SHP77 (cell line): Measurements from ENCODE around the gene UCP3.

Source experiments
- DNase-seq, 2 experiments: peaks; one replicate each; lab custom pipeline; 2025; lab: John Stamatoyannopoulos, UW

Gene UCP3, protein sequence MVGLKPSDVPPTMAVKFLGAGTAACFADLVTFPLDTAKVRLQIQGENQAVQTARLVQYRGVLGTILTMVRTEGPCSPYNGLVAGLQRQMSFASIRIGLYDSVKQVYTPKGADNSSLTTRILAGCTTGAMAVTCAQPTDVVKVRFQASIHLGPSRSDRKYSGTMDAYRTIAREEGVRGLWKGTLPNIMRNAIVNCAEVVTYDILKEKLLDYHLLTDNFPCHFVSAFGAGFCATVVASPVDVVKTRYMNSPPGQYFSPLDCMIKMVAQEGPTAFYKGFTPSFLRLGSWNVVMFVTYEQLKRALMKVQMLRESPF

GRCh38 chr11:74008373-74009229, at the start of gene UCP3:
UCP3 (minus strand) TSS chr11:74009085; CDS start chr11:74007042, 2,043 bp downstream.
- DNase-seq = no peak

DNA sequence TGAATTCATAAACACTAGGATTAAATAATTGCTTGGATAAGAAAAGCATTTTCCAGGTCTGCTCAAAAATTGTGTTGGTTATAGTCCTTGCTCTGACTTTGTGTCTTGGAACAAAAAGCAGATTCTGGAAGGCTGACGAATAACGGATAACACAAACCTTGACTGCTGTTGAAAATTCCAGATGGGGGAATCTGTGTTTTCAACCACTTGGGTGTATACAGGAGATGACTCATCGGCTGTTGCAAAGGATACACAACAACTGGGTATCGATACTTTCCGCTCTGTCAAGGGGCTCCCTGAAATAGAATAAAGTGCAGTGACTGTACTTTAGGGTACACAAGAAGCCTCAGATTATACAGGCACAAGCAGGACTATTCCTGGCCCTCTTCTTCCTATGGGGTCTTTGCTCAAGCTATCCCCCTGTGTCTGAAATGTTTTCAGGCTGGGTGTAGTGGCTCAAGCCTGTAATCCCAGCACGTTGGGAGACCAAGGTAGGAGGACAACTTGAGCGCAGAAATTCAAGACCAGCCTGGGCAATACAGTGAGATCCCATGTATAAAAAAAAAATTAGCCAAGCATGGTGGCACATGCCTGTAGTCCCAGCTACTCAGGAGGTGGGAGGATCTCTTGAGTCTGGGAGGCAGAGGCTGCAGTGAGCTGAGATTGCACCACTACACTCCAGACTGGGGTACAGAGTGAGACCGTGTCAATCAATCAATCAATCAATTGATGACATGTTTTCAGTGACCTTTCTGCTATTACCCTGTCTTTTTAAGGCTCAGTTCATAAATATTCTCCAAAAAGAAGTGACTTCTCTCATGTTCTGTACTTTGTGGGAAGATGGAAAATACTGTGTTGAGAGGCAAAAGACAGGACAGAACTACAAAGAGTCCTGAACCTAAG, 48.6 kb upstream of the UCP3 start:
- no peak for DNase-seq

GRCh38 chr11:74055938-74056337, 47.1 kb upstream of the UCP3 start:
- DNase-seq = no peak

- no peak for DNase-seq
Measured at GRCh38 chr11:74050465-74050864, 41.6 kb upstream of the UCP3 start.

DNA sequence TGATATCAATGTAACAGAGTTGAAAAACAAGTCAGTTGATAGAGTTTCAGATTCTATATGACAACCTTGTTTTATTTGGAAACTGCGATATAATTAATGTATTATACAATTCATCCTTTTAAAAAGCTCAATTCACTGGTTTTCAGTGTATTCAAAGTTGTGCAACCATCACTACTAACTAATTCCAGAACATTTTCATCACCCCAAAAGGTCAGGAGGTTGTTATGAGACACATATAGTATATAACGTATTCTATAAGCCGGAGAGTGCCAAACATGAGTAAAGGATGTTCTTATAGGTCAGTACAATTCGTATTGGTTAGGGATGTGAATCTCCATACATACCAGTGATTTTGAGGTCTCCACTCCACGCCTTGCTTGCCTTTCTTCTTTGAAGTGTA, 40.1 kb upstream of the UCP3 start:
- no peak for DNase-seq

GRCh38 chr11:74044538-74044937, 35.7 kb upstream of the UCP3 start:
- no peak for DNase-seq

DNA sequence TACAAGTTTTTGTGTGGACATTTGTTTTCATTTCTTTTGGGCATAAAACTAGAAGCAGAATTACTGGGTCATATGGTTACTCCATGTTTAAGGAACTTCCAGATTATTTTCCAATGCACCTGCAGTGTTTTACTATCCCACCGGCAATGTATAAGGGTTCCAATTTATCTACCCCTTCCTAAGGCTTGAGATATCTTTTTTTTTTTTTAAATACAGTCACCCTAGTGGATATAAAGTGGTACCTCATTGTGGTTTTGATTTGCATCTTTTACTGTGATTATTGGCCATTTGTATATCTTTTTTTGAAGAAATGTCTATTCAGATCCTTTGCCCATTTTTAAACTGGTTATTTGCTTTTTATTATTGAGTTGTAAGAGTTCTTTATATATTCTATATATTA, 34.6 kb upstream of the UCP3 start:
- DNase-seq = no peak

DNA sequence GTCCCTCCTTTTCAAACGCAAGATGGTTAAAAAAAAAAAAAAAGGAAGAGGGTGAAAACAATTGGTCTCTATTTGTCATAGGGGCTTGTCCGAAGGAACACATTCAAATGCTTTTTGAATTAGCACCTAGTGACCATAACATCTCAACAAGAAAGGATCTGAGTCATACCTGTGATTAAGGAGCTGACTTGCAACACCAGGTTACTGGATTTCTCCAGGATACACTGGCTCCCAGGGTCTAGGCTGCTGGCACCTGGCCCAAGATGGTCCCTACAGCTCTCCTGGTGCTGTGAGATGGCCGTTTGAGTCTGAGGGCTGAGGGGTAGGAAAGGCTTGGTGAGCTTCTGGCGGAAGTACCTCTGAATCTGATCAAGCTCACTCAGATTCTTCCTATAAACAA, 28.4 kb upstream of the UCP3 start:
- no peak for DNase-seq

DNA sequence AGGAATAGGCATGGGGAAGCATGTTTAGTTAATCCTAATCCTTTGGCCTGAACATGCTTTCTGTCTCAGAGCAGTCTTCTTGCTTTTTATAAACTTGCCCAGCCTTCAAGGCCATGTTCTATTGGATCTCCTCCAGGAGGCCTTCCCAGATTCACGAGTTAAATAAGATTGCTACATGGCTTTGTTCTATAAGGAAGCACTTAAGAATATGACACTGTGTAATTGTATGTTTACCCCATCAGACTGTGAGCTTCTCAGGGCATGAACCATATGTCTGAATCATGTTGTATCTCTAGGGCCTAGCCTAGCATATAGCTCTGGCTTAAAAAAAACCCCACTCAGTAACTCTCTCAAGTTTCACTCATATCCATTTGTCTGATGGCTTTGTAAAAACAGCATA, 26.4 kb upstream of the UCP3 start:
- DNase-seq = no peak

- DNase-seq = no peak
Measured at GRCh38 chr11:74033046-74033445, 24.2 kb upstream of the UCP3 start.

DNA sequence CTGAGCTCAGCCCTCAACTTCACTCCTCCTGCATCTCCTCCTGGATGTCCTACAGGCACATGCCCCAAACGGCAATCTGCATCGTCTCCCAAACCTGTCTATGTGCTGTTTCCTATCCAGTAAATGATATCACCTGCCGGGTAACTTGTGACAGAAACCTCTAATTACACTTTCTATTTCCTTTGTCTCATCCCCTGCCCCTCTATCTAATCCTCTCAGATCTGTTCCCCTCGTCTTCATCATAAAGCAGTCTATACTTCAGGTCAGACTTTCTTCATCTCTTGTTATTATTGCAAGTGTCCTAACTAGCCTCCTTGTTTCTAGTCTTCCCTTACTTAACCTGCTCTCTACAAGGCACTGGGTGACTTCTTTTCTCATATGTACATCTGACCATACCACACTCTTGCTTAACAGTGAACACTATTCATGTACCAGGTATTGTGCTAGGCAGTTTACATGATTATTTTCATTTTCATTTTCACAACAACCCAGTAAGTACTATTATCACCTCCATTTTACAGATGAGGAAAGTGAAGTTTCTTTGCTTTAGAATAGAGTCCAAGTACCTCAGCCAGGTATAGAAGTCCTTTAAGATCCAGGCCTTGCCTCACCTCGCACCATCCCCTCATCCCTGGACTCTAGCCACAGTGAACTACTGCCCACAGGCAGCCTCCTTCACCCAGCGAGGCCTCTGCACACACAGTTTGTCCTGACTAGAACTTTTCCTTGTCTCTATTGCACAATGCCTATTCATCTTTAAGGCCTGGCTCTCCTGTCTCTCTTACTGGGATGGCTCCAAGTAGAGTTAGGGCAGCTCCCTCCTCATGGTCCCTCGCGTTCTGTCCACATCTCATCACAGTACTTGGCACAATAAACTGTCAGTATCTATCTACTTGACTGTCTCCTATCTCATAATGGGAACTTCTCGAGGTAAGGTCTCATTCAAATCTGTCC, 22.1 kb upstream of the UCP3 start:
- DNase-seq = no peak

DNA sequence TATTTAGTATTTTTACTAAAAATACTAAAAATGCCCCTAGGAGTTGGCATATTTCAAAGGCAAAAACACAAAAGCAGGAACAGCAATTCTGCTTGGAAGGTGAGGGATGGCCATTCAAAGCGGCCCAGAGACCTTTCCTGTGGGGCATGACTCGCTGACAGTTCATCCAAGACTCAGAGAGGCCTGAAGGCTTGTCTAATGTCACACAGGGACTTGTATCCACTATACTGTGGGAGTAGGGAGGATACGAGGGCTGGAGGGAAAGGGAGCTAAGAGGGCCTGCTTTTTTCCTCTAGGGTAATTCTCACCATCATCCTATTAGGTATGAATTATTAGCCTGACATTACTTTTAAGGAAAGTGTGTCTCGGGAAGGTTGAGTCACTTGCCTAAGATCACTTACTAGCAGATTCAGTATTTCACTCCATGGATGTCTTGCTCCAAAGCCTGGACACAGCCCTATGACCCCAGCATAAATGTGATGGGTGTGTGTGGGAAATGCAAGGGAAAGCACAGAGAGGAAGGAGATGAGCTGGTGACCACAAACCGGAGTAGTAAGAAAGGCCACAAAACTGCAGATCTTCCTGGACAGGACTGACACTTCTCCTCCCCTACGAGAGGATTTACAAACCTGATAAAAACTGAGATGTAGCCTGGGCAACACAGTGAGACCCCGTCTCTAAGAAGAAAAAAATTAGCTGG, 16.7 kb upstream of the UCP3 start:
- DNase-seq = no peak

DNA sequence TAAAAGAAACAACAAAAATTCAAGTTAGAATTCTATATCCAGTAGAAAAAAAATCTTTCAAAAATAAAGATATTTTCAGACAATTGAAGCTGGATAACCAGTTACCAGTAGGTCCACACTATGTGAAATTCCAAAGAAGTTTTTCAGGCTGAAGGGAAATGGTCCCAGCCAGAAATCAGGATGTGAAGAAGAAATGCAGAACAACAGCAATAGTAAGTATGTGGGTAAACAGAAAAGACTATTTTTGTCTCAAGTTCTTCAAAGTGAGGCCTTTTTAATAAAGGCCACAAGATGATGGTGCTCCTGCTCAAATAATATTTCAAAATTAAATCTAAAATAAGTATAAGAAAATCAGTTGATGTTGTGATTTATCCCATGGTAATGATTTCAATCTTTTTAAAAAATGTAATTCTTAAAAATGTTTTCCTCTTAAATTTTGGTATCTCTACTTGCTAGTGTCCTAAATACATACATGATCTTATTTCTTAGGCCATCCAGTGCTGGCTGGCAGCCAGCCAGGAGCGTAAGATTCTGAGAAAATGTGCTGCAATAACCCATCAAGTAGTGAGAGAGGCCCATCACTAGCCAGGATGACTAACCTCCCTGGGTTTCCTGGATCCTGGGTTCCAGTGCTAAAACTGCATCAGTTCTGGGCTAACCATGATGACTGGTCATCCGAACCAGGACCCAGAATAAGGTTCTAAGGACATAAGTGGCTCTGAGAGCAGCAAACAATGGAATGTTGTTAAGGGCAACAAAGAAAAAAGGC, 15.6 kb upstream of the UCP3 start:
- DNase-seq = no peak

DNA sequence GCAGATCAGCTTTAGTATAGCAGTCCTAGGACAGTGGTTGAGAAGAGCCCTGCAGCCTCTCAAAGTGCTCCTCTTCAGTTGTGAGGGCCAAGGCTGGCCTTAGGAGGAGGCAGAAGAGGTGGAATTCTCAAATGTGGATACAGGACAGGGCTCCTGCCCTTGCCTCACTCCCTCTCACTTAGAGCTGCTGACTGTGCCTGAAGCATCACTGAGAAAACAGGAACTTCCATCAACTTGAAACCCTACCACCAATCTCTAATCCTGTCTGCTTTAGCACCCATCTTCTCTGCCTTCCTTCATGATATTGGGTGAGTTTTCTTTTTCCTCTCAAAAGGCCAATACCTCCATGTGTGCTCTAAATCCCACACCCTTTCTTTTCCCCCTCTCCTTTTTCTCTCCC, 14.4 kb upstream of the UCP3 start:
- no peak for DNase-seq

DNA sequence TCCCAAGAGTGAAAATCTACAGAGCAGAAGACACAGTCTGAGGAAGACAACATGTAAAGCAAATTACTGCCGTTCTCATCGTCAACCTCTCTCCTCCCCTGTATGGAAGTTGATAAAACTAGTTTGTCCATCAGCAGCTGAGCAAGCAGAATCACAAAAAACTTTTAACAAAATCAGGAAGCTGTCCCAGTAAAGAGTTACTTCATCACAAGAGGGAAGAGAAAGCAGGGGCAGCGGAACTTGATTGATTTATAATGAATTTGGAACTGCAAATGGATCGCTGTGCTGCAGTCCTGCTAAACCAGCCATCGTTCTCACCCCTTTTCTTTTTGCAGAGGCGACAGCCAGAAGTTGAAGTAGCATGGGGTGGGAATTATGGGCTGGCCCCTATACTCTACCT, 13.7 kb upstream of the UCP3 start:
- no peak for DNase-seq

- DNase-seq = no peak
Measured at GRCh38 chr11:74021998-74022397, 13.1 kb upstream of the UCP3 start.

GRCh38 chr11:74020539-74020938, 11.7 kb upstream of the UCP3 start:
- no peak for DNase-seq

- no peak for DNase-seq
Measured at GRCh38 chr11:74019860-74020259, 11.0 kb upstream of the UCP3 start.

DNA sequence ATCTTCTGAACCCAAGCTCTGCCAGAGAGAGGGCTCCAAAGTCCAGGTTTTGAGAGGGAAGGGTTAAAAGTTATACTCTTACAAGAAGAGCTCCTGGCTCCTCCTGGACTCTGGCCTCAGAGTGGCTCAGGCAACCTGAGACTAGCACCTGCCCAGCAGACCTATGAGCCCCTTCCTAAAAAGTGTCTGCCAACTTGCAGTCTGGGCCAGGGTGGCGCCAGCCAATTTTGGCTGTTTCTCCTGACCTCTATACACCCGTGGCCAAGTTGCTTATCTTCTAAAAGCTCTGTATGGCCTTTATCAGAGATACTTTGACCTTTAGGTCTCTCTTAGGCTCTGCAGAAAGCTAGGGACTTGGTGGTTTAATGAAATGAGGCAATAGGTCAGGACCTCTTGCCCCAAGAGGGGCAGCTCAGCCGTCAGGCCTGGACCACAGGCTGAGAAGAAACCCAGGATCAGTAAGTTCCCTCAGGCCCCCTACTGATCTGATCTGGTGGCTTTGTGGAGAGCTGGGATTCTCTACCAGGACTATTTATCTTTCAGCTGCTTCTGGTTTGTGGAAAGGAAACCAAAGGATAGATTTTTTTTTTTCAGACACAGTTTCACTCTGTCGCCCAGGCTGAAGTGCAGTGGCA, 10.3 kb upstream of the UCP3 start:
- DNase-seq = no peak
